ENCODE measurements around the gene SFMBT1. TPM values are rescaled to one million over a fixed set of nuclear protein-coding genes. Genes with fewer than 3 reads are reported as not detected.
A peak's percentile ranks its signal among the peaks of the same experiment; 100 is the strongest.
"Not testable (repeated sequence)": the region's sequence is repeated elsewhere in the genome, so short reads cannot be mapped to it uniquely, and the experiment has no call there.

SFMBT1 gene
- total RNA-seq, 5 donors from 2014 or later (not counting 1 experiment from before 2014, with no cell fraction given) = 30.3 to 42.7 (median 37.7) TPM

DNA sequence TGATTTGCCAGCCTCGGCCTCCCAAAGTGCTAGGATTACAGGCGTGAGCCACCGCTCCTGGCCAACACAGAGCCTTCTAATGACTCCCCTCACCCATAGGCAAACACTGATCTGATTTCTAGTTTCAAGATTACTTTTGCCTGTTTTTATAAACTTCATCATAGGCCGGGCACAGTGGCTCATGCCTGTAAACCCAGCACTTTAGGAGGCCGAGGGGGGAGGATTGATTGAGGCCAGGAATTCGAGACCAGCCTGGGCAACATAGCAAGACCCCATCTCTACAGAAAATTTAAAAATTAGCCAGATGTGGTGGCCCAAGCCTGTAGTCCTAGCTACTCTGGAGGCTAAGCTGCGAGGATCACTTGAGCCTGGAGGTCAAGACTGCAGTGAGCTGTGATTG is 8.4 kb upstream of the SFMBT1 start:
- not testable (repeated sequence) for H3K27me3 ChIP-seq (replicated peaks in 1 of 2; ENCODE audit: control insufficient read depth in 2 of 2, extremely low read depth in 1 of 2, insufficient read depth in 2 of 2, low read length in 1 of 2); H3K9me3 ChIP-seq; H3K27ac ChIP-seq (ENCODE audit: low read length); H3K27me3 Mint-ChIP-seq; H3K36me3 ChIP-seq (ENCODE audit: control insufficient read depth in 2 of 2, extremely low read depth in 1 of 2, insufficient read depth in 1 of 2, low read length in 1 of 2); H3K4me1 Mint-ChIP-seq; H3K4me3 ChIP-seq (ENCODE audit: control insufficient read depth in 1 of 2, extremely low read depth in 1 of 2, low read length in 1 of 2); H3K36me3 Mint-ChIP-seq; DNase-seq; H3K27ac Mint-ChIP-seq; H3K4me3 Mint-ChIP-seq; H3K9me3 Mint-ChIP-seq; ATAC-seq (replicated peaks in 1 of 4); H3K4me1 ChIP-seq (ENCODE audit: control insufficient read depth in 1 of 2, extremely low read depth in 1 of 2, insufficient read depth in 2 of 2, low read length in 2 of 2)
- WGBS (ENCODE audit: insufficient coverage) = 100% methylated on average over 3 of the region's 7 CpGs
- CTCF ChIA-PET = interaction anchor here in 1 of 2 donors (1.2 kb wide), 1 partner anchor 69 kb away, joined by 3 read pairs; no protein-coding TSS in a partner anchor
- POLR2A ChIA-PET = interaction anchor here in 1 of 2 donors (0.6 kb wide), 1 partner anchor 83 kb away, joined by 3 read pairs; no protein-coding TSS in a partner anchor

- Histone ChIP-seq H3K4me3 (ENCODE audit: control insufficient read depth in 1 of 2, extremely low read depth in 1 of 2, low read length in 1 of 2) (no peak overlapping the region), H3K36me3 (ENCODE audit: control insufficient read depth in 2 of 2, extremely low read depth in 1 of 2, insufficient read depth in 1 of 2, low read length in 1 of 2) (no peaks in the 10 kb centered on the region), H3K27me3 (replicated peaks in 1 of 2; ENCODE audit: control insufficient read depth in 2 of 2, extremely low read depth in 1 of 2, insufficient read depth in 2 of 2, low read length in 1 of 2) (no peaks in the 10 kb centered on the region), H3K9me3 (no peaks in the 10 kb centered on the region), H3K4me1 (ENCODE audit: control insufficient read depth in 1 of 2, extremely low read depth in 1 of 2, insufficient read depth in 2 of 2, low read length in 2 of 2) (peaks cover 0 to 2% of the 10 kb centered on the region in 2 experiments), H3K27ac (ENCODE audit: low read length) (no peak overlapping the region)
- WGBS (ENCODE audit: insufficient coverage) = 100% methylated on average over 1 of the region's 2 CpGs
- Mint-ChIP-seq H3K9me3 (no peaks in the 10 kb centered on the region), H3K27me3 (no peaks in the 10 kb centered on the region), H3K36me3 (no peaks in the 10 kb centered on the region), H3K4me3 (no peak overlapping the region), H3K27ac (no peak overlapping the region), H3K4me1 (peaks cover 6 to 9% (median 6%) of the 10 kb centered on the region in 3 donors)
- DNase-seq = no peak
- CTCF ChIA-PET = no interaction called here
- POLR2A ChIA-PET = no interaction called here
- peak in 1 of 4 experiments; percentile 24 for ATAC-seq (replicated peaks in 1 of 4)
These were observed 6.1 kb upstream of the SFMBT1 start for GRCh38 chr3:53051929-53052328.

- H3K4me1 Mint-ChIP-seq = peaks cover 10 to 13% (median 10%) of the 10 kb centered on the region in 3 donors
- Histone ChIP-seq H3K36me3 (ENCODE audit: control insufficient read depth in 2 of 2, extremely low read depth in 1 of 2, insufficient read depth in 1 of 2, low read length in 1 of 2) (no peaks in the 10 kb centered on the region), H3K9me3 (no peaks in the 10 kb centered on the region), H3K27me3 (replicated peaks in 1 of 2; ENCODE audit: control insufficient read depth in 2 of 2, extremely low read depth in 1 of 2, insufficient read depth in 2 of 2, low read length in 1 of 2) (no peaks in the 10 kb centered on the region), H3K4me1 (ENCODE audit: control insufficient read depth in 1 of 2, extremely low read depth in 1 of 2, insufficient read depth in 2 of 2, low read length in 2 of 2) (peaks cover 0 to 9% of the 10 kb centered on the region in 2 experiments), H3K27ac (ENCODE audit: low read length) (no peak overlapping the region), H3K4me3 (ENCODE audit: control insufficient read depth in 1 of 2, extremely low read depth in 1 of 2, low read length in 1 of 2) (no peak overlapping the region)
- no peaks in the 10 kb centered on the region for H3K36me3 Mint-ChIP-seq
- no peaks in the 10 kb centered on the region for H3K27me3 Mint-ChIP-seq
- no peaks in the 10 kb centered on the region for H3K9me3 Mint-ChIP-seq
- ChIA-PET POLR2A (no interaction called here), CTCF (no interaction called here)
- peak overlapping the region in 1 of 2 donors; percentile 5 for H3K27ac Mint-ChIP-seq
- 82% methylated on average over 8 of the region's 8 CpGs for WGBS (ENCODE audit: insufficient coverage)
- H3K4me3 Mint-ChIP-seq = no peak overlapping the region
- no peak for ATAC-seq (replicated peaks in 1 of 4)
- DNase-seq = no peak
These were observed 4.1 kb upstream of the SFMBT1 start for GRCh38 chr3:53049987-53050386.

DNA sequence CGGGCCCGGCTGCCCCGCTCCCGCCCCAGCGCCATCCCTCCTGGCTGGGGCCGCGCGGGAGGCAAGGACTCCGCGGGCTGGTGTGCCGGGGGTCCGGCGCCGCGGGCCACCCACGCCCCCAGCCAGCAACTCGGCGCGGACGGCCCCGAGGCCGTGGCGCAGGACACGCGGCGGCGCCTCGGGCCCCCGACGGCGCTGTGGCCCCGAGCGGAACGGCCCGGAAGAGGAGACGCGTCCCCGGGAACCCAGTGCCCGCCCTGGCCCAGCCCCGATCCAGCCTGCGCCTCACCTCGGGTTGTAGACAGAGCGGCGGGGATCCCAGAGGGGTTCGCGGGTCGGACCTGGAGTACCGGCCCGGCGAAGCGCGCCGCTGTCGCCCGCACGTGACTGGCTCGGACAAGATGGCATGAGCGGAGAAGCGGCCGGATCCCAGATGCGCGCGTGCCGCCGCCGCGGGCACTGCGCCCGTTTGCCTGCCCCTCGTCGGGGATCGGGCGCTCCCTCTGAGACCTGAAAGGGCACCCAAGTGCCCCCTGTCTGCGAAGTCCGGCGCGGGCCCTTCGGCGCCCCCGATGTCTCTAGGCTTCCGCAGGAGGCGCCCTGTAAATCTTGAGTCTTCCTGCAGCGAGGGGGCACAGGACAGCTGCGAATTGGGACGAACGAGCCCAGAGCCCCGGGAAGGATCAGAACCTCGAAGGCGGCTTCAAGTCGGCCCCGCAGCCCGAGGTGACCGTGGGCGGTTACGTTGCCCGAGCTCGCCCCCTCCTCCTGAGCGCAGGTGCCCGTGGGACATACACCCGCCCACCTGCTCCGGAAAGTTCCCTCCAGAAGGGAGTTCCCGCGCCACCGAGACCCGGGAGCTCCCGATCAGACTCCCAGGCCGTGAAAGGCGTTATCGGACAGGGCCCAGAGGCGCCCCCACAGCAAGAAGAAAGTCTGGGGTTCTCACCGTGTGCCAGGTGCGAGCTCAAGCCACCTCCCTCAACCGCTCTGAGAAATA is 598 bp upstream of the SFMBT1 start:
- no peaks in the 10 kb centered on the region for H3K36me3 ChIP-seq (ENCODE audit: control insufficient read depth in 2 of 2, extremely low read depth in 1 of 2, insufficient read depth in 1 of 2, low read length in 1 of 2)
- H3K27me3 Mint-ChIP-seq = no peaks in the 10 kb centered on the region
- H3K36me3 Mint-ChIP-seq = no peaks in the 10 kb centered on the region
- CTCF ChIA-PET = interaction anchor here (0.6 to 0.9 kb wide), 8 partner anchors 16 to 207 kb away, joined by 3 to 5 read pairs (median 3); no protein-coding TSS in a partner anchor
- DNase-seq = peak; percentile 38 to 79 (median 57)
- ATAC-seq (replicated peaks in 1 of 4) = peak; percentile 47 to 61 (median 57)
- no peaks in the 10 kb centered on the region for H3K9me3 Mint-ChIP-seq
- H3K4me1 Mint-ChIP-seq = peaks cover 35 to 42% (median 38%) of the 10 kb centered on the region in 3 donors
- peak overlapping the region; percentile 80 to 94 for H3K27ac Mint-ChIP-seq
- peaks cover 6 to 19% of the 10 kb centered on the region in 2 experiments for H3K4me1 ChIP-seq (ENCODE audit: control insufficient read depth in 1 of 2, extremely low read depth in 1 of 2, insufficient read depth in 2 of 2, low read length in 2 of 2)
- H3K4me3 Mint-ChIP-seq = peak overlapping the region; percentile 85 to 88 (median 85)
- H3K27me3 ChIP-seq (replicated peaks in 1 of 2; ENCODE audit: control insufficient read depth in 2 of 2, extremely low read depth in 1 of 2, insufficient read depth in 2 of 2, low read length in 1 of 2) = no peaks in the 10 kb centered on the region
- peak overlapping the region; percentile 31 for H3K27ac ChIP-seq (ENCODE audit: low read length)
- POLR2A ChIA-PET = interaction anchor here (0.5 to 1.2 kb wide), 3 partner anchors 15 to 207 kb away, joined by 3 to 6 read pairs (median 4); no protein-coding TSS in a partner anchor
- H3K4me3 ChIP-seq (ENCODE audit: control insufficient read depth in 1 of 2, extremely low read depth in 1 of 2, low read length in 1 of 2) = peak overlapping the region; percentile 53 to 60
- WGBS (ENCODE audit: insufficient coverage) = 2% methylated on average over 113 of the region's 113 CpGs
- H3K9me3 ChIP-seq = no peaks in the 10 kb centered on the region

GRCh38 chr3:53044711-53045517 is 959 bp downstream of the SFMBT1 start:
- Mint-ChIP-seq H3K27ac (peak overlapping the region; percentile 98 to 99), H3K4me1 (peaks cover 49 to 56% (median 50%) of the 10 kb centered on the region in 3 donors), H3K4me3 (peak overlapping the region; percentile 89 to 98 (median 94)), H3K36me3 (no peaks in the 10 kb centered on the region), H3K9me3 (no peaks in the 10 kb centered on the region), H3K27me3 (no peaks in the 10 kb centered on the region)
- Histone ChIP-seq H3K27me3 (replicated peaks in 1 of 2; ENCODE audit: control insufficient read depth in 2 of 2, extremely low read depth in 1 of 2, insufficient read depth in 2 of 2, low read length in 1 of 2) (no peaks in the 10 kb centered on the region), H3K27ac (ENCODE audit: low read length) (peak overlapping the region; percentile 94), H3K4me3 (ENCODE audit: control insufficient read depth in 1 of 2, extremely low read depth in 1 of 2, low read length in 1 of 2) (peak overlapping the region; percentile 67 to 87), H3K9me3 (no peaks in the 10 kb centered on the region), H3K36me3 (ENCODE audit: control insufficient read depth in 2 of 2, extremely low read depth in 1 of 2, insufficient read depth in 1 of 2, low read length in 1 of 2) (no peaks in the 10 kb centered on the region), H3K4me1 (ENCODE audit: control insufficient read depth in 1 of 2, extremely low read depth in 1 of 2, insufficient read depth in 2 of 2, low read length in 2 of 2) (peaks cover 6 to 19% of the 10 kb centered on the region in 2 experiments)
- DNase-seq (peak; percentile 22 to 87 (median 60)), ATAC-seq (replicated peaks in 1 of 4) (peak; percentile 4 to 65 (median 56))
- POLR2A ChIA-PET = interaction anchor here (0.5 to 1.2 kb wide), 3 partner anchors 12 to 1656 kb away, joined by 3 to 6 read pairs (median 5); no protein-coding TSS in a partner anchor
- WGBS (ENCODE audit: insufficient coverage) = under 1% methylated on average over 101 of the region's 101 CpGs
- CTCF ChIA-PET = no interaction called here

DNA sequence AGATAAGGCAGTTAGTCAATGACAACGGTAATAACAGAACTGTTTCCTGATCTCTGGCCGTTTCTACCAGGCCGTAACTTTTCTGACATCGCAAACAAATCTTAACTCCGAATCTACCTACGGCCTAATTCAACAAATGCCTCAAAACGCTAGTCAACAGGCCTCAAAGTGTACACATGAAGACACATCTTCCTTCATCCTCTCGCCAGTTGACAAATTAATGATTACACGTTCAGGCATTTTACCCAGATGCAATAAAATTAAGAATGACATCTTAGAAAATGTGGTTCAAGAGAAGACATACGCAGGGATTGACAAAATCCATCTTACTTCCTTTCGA is 1.5 kb downstream of the SFMBT1 start:
- Histone ChIP-seq H3K36me3 (ENCODE audit: control insufficient read depth in 2 of 2, extremely low read depth in 1 of 2, insufficient read depth in 1 of 2, low read length in 1 of 2) (no peaks in the 10 kb centered on the region), H3K9me3 (no peaks in the 10 kb centered on the region), H3K27me3 (replicated peaks in 1 of 2; ENCODE audit: control insufficient read depth in 2 of 2, extremely low read depth in 1 of 2, insufficient read depth in 2 of 2, low read length in 1 of 2) (no peaks in the 10 kb centered on the region), H3K27ac (ENCODE audit: low read length) (peak overlapping the region; percentile 94), H3K4me1 (ENCODE audit: control insufficient read depth in 1 of 2, extremely low read depth in 1 of 2, insufficient read depth in 2 of 2, low read length in 2 of 2) (peaks cover 6 to 19% of the 10 kb centered on the region in 2 experiments), H3K4me3 (ENCODE audit: control insufficient read depth in 1 of 2, extremely low read depth in 1 of 2, low read length in 1 of 2) (peak overlapping the region; percentile 67 to 87)
- no peaks in the 10 kb centered on the region for H3K27me3 Mint-ChIP-seq
- peak in 2 of 35 experiments; percentile 6 to 21 for DNase-seq
- no peaks in the 10 kb centered on the region for H3K36me3 Mint-ChIP-seq
- no peak for ATAC-seq (replicated peaks in 1 of 4)
- 54% methylated on average over 6 of the region's 11 CpGs for WGBS (ENCODE audit: insufficient coverage)
- peak overlapping the region; percentile 98 to 99 for H3K27ac Mint-ChIP-seq
- H3K4me3 Mint-ChIP-seq = peak overlapping the region; percentile 89 to 98 (median 94)
- no peaks in the 10 kb centered on the region for H3K9me3 Mint-ChIP-seq
- POLR2A ChIA-PET = interaction anchor here in 1 of 2 donors (0.8 kb wide), 1 partner anchor 11 kb away, joined by 3 read pairs; no protein-coding TSS in a partner anchor
- CTCF ChIA-PET = no interaction called here
- peaks cover 50 to 59% (median 51%) of the 10 kb centered on the region in 3 donors for H3K4me1 Mint-ChIP-seq

Data from T-cell (primary cell).